Glomerular endothelial cell (primary cell): ENCODE measurements around the gene TNFRSF1A. TPM values are rescaled to one million over a fixed set of nuclear protein-coding genes. Genes with fewer than 3 reads are reported as not detected.

Experiments
- DNase-seq: peaks from one replicate; pipeline ENCODE4 v3.0.0-alpha.2; 2011; ENCODE audit warnings: low read depth, low spot score; ENCODE audit errors: extremely low read depth
- total RNA-seq: library from RNA; depleted of rRNA; stranded (reverse); fragments of >200 nt; gene quantifications from 2 replicates; pipeline ENCODE4 v1.2.3, GENCODE V29; 2015

TNFRSF1A gene
- 204 and 214 TPM in 2 replicates for total RNA-seq

DNA sequence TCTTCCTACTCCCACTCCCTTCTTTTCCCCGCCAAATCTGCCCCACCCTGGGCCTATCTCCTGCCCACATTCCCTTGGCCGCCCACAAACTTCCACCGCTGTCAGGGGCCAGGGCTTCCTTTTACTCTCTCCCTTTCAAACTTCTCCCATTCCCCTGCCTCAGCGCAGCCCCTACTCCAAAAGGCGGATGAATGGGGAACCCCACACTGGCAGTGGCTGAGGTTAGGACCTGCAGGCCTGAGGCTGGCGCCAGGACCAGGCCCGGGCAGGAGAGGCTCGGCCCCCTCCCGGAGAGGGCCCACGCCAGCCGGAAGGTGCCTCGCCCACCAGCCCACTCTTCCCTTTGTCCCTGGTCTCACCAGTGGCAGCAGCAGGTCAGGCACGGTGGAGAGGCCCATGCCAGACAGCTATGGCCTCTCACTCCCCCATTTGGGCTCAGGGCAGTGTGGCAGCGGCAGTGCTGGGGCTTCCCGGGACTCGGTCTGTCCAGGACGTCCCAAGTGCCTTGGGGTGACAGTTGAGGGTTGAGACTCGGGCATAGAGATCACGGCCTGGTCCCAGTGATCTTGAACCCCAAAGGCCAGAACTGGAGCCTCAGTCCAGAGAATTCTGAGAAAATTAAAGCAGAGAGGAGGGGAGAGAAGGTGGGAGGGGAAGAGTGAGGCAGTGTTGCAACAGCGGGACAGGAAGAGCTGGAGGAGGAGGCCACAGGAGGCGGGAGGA, at the start of gene TNFRSF1A:
TNFRSF1A (minus strand) TSS at position 660 of the 723 bp plus-strand sequence; CDS start at position 398, 262 bp downstream.
- DNase-seq: no peak

DNA sequence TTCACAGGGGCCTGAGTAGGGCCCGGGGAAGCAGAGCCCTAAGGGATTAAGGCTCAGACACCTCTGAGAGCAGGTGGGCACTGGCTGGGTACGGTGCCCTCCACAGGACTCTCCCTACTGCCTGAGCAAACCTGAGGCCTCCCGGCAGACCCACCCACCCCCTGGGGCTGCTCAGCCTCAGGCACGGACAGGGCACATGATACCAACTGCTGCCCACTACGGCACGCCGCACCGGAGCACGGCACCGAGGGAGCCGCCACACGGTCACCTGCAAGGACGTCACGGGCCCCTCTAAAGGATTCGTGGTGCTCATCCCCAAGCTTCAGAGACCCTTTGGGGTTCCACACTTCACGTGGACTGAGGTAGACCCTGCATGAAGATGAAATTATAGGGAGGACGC, 49.1 kb upstream of the TNFRSF1A start:
- DNase-seq: no peak

DNA sequence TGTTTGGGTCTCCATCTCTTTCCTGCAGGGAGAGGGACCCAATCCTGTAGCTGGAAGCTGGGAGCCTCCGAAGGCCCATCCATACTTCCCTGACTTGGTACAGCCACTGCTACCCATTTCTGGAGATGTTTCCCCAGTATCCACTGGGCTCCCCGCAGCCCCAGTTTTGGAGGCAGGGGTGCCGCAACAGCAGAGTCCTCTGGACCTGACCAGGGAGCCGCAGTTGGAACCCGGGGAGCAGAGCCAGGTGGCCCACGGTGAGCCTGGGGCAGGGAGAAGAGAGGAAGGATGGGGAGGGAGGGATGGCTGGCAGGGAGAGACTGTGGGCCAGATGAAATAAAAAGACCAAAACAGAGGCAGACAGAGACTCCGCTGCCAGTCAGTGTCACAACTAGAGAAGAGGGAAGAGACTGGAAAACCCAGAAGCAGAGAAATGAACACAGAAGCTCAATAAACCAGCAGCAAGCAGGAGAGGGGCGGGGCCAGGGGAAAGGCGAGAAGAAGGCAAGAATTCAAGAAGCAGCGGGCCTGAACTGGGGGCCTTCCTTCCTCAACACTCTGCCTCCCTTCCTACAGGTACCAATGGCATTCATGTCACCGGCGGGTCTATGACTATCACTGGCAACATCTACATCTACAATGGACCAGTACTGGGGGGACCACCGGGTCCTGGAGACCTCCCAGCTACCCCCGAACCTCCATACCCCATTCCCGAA, 48.4 kb upstream of the TNFRSF1A start:
- no peak for DNase-seq

DNA sequence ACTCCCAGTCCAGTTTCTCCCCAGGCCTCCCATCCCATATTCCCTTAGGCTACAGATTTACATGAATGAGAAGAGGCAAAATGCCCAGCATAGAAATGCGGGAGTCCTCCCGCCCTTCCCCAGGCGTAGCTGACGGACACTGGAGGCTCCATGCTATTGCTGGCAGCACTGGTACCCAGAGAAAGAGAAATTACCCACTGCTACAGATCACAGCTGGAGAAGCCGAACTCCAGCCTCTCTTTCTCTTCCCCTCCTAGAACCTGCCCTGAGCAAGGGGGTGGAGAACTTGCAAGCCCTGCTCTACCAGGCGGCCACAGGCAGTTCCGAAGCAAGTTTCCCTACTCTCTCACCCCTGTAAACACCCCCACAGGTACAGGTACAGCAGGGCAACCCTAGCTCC, 45.7 kb upstream of the TNFRSF1A start:
- no peak for DNase-seq

DNA sequence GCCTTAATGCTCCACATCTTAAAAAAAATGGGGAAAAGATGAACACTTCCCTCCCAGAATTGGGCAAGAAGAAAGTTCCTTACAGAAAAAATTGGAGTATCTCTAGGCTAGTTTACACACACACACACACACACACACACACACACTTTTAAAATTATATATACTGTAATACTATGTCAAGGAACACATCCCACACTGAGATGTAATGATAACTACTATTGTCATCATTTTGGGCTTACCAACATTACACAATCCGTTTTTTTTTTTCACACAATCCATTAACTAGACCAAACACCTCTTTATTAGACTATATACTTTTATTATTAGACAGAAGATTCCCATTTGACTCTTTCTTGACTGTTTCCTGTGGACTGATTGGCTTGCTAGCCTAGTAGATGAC, 44.6 kb upstream of the TNFRSF1A start:
- DNase-seq: no peak

DNA sequence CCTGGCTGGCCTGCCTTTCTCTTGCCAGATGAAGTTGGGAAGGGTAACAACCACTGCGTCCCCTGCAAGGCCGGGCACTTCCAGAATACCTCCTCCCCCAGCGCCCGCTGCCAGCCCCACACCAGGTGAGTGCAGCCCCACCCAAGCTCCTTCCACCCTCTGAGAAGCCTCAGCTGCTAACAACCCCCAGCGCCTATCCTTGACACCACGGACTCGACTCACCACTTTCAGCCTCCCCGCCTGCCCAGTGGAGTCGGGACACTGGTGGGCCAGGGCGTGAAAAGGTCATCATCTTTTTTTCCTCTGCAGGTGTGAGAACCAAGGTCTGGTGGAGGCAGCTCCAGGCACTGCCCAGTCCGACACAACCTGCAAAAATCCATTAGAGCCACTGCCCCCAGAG, 44.2 kb upstream of the TNFRSF1A start:
- no peak for DNase-seq

DNA sequence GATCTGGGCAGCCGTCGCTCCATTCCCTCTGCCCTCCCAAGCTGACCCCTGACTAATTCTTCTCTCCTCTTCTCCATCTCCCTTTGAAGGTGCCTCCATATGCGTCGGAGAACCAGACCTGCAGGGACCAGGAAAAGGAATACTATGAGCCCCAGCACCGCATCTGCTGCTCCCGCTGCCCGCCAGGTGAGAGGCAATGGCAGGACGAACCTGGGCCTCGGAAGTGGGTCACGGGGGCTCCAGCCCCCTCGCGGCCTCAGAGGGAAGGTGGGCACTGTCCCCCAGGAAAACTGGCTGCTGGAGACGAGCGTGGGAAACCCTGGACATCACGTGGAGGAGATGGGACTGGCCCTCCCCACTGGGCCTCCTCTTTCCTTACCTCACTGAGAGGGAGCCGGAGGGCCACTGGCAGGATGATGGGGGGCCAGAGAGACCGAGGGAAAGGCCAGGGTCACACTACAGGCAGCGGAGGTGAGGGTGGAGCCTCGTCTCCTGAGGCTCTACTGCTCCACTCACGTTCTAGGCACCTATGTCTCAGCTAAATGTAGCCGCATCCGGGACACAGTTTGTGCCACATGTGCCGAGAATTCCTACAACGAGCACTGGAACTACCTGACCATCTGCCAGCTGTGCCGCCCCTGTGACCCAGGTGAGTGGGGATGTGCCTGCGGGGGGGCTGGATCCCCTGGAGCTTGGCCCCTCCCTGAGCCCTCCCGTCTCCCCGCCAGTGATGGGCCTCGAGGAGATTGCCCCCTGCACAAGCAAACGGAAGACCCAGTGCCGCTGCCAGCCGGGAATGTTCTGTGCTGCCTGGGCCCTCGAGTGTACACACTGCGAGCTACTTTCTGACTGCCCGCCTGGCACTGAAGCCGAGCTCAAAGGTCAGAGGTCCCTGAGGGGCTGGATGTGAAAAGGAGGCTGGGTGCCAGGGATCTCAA, 42.9 kb upstream of the TNFRSF1A start:
- DNase-seq: no peak

DNA sequence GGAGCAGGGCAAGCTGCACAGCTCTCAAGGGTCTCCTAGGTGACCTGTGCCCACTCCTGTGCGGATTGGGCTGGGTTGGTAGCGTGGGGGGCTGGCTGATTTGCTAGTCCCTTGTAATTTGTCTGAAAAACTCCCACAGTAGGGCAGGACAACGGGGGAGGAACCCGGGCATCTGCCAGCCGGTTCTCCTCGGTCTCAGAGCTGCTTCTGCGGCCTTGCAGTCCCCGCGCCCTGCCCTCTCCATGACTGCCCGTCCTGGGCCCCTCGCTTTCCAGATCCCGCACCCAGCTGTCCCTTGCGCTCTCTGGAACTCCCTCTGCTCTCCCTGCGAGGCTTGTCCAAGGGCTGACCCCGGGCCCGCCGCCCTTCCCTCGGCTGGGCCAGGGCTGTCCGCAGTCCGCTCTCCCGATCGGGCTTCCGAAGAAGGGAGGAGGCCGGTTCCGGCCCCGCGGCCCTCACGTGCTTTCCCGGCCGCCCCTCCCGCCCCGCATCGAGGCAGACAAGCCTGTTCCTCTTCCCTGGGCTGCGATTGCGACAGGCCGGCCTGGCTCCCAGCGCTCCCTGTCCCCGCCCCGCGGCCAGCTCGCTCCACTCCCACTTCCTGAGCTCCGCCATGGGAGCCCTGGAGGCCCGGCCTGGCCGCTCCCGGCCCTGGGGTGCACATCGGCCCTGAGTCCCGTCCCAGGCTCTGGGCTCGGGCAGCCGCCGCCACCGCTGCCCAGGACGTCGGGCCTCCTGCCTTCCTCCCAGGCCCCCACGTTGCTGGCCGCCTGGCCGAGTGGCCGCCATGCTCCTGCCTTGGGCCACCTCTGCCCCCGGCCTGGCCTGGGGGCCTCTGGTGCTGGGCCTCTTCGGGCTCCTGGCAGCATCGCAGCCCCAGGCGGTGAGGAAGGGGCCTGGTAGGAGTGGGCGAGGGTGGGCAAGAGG, 42.0 kb upstream of the TNFRSF1A start, which contains the start of gene LTBR:
LTBR (plus strand) TSS at position 591 of the 927 bp plus-strand sequence; CDS start at position 788, 197 bp downstream.
- no peak for DNase-seq

DNA sequence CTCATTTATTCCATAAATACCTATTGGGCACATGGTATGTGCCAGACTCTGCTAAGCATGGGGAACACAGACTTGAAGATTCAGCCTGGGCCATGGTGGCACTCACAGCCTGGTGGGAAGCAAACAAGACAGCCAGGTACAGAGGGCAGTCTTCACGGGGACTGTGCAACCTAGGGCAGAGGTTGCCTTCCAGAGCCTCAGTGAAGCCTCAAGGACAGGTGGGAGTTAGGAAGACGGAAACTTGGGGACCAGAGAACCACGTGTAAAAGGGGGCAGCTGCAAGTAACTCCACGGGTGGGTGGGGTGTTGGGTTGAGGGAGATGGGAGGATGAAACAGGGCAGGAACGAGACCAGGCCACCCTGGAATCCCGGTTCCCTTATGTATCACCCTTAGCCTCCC, 41.1 kb upstream of the TNFRSF1A start:
- DNase-seq: no peak

DNA sequence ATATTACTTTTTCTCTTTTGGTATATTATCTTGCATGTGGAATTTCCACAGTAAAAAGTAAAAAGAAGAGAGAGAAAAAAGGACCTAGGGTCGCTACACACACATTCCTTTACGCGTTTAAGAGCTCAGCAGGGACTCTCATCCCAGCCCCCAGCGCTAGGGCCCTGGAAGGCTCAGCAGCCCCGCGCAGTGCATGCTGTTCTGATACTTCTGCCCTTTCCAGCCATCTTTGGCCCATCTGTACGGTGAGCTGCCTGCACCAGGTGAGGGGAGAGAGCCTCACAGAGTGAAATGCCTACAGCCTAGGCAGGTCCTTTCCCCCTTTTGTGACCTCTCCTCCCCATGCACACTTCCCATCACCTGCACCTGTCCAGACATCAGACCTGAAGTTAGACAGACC, 40.5 kb upstream of the TNFRSF1A start:
- no peak for DNase-seq

DNA sequence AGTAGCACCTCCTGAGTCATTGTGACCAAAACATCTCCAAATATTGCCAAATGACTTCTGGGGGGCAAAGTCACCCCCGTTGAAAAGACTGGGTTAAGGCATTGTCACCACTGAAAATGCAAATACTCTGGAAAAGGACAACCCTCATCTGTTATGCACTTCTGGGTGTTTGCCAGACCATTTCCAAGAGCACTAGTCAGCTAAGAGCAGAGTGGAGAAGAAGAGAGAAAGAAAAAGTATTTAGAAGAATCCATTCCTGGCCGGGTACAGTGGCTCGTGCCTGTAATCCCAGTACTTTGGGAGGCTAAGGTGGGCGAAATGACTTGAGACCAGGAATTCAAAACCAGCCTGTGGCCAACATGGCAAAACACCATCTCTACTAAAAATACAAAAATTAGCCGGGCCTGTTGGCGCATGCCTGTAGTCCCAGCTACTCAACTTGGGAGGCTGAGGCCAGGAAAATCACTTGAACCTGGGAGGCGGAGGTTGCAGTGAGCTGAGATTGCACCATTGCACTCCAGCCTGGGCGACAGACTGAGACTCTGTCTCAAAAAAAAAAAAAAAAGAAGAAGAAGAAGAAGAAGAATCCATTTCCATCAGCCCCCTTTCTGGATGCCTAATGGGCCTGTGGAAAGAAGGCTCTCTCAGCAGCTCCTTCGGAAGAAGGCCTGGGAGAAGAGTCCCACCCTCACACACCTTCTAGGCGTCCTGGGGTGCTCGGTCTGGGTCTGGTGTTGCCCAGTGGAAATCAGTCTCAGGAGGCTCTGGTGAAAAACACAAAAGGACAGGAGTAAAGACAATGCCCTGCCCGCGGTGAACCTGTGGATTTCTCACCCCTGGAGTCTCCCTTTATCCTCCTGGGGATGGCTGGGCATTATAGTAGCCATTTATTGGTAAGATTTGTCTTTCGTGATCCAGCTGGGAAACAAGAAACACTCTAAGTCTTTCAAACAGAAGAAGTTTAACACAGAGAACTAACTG, 38.6 kb upstream of the TNFRSF1A start:
- DNase-seq: no peak

DNA sequence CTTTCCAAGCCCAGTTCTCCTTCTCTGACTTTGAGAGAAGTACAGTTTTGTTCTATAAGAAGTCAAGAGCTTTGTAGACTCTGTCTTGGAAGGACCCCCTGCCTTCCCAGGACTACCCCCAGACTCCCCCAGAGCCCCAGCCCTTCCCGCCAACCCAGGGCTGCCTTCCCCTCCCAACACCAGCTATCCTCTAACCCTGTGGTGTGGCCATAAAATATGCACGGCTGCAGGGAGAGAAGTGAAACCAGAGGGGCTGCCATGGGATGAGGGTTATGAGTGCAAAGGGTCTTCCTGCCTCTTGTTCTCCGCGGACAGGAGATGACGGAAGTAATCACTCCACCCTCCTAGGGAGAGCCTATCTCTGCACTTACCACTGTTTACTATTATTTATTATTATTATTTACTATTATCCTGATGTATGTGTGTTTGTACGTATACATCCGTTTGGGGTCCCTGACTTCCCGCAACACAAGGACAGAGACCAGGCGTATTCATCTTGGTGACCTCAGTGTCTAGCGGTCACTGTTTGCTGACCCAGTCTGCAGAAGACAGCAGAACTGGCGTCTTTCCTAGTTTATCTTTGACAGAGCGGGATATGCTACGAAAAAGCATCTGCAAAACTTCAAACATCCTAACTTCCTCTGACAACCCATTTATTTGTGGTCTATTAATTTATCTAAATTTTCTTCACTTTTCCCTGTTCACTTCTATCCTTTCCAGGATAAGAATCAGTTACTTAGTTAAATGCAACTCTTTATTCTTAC, 37.0 kb upstream of the TNFRSF1A start:
- DNase-seq: no peak

DNA sequence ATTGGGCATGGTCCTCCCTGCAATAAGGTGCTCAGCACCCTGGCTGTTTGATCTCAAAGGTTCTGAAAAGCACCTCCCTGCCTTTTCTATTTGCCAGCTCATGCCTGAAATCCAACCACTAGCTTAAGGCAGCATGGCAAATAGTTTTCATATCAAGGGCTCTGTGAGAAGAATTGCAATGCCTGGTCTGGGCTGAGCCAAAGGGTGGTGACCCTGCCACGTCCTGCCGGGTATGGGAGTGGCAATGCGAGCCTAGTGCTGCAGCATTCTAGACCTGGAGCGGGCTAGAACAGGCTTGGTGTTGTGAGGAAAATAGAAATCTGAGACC, 35.8 kb upstream of the TNFRSF1A start:
- no peak for DNase-seq

DNA sequence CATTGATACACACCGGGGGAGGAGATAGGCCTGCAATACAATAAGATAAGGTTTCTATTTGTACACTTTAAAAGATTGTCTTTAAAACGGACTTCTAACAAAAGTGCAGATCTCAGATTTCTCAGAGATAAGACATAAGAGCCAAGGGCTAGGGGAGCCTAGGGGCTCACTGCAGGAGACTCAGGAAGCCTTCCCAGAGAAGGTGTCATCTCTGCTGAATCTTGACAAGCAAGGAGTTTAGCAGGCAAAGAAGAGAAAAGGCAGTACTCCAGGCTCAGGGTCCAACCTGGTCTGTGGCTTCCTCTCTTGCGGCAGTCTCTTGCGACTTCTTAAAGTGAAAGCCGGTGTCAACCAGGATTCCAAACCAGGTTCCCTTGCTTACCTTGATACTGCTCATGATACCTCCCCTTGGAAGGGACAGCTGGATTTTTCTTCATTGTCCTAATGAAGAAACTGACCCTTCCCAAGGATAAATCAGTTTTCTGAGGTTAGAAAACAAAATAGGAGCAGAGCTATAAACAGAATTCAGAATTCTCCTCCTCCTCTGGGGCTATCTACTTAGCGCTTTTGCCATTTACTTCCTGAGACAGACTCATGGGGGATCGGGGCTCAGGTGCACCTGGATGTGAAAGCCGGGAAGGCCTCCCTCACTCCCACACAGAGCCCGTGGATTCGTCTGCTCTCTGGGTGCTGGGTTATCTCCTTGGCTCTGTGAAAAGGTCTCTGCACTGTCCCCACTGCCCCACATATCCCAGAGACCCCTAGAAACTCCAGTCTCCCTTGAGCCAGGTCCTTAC, 35.2 kb upstream of the TNFRSF1A start:
- DNase-seq: no peak

DNA sequence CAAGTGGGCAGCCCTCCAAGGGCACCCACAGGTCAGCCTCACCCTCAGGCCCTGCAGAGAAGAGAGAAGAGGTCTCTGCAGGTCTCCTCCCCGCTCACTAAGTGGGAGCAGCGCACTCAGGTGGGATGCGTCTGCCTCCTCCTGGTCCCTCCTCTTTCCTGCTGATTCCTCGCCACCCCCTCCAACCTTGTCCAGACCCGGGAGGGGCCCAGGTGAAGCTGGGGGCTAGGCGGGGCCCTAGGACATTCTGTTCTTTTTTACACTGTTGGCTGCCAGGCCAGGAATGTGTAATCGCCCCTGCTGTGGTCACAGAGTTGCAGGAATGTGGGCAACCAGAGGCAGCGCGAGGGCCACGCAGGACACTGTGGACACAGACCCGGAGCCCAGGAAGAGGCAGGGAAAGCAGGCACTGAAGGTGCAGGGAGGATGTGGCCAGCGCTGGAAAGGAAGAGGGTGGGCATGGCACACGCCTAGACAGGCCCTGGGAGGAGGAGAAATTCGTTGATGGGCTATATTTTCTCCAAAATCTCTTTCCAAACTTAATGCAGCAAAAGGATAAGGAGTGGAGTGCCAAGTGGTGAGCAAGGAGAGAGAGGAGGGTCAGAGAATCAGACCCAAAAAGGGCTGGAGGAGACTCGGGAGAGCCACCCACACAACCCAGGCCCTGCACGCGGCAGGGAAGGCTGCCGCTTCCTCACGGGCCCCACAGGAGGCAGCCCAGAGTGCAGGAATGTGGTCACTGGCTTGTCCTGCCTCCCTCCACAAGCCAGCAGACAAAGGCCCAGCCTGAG, 34.4 kb upstream of the TNFRSF1A start:
- DNase-seq: no peak

DNA sequence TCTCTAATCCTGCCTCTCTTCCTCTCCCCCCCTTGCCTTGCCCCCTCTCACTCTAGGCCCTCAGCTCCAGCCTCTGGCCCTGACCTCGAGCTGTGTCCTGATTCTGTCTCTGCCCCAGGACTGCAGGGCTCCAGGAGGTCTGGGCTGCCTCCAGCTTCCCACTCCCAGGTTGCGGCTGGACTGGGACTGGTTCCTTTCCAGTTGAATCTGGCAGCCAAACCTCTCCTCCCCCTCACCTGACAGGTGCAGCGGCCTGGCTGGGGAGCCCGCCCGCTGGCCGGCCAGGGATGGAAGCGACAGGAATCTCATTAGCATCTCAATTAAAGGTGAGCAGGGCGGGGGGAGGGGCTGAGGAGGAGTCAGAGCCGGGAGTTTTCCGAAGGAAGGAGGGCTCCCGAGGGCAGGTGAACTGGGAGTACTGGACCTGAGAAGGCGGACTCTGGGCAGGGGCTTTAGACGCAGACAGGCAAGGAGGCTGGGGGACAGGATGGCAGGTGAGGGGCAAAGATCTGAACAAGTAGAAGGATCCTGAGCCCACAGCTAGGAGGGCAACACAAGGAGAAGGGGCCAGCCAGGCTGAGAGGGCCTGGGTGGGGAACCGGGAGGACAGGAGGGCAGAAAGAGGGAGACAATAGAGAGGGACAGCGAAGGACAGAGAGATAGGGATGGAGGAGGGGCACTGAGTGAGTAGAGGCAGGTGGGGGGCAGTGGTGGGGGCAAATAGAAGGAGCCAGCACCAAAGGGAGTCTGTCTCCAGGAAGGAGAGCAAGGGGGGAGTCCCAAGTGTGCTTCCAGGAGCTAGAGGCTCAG, 33.6 kb upstream of the TNFRSF1A start, which contains the start of gene SCNN1A:
SCNN1A (minus strand) TSS at position 295 of the 810 bp plus-strand sequence. CDS start 780 bp downstream, outside the sequence.
- no peak for DNase-seq
